ENCODE data around the gene CRAMP1.

Gene CRAMP1

DNA sequence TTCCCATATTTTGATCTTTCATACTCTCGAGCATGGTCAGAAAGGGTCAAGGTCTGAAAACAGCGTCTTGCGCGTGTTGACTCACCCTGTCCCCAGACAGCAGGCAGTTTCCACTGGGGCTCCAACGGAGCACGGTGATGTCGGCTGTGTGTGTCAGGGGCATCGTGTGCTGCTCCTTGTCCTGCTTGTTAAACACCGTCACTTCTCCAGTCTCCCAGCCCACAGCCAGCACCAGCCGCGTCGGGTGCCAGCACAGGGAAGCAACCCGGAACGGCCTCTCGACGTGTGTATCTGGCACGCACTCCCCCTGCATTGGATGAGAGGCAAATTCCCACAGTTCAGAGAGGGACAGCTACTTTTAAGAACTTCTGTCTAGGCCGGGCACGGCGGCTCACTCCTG lies 9.9 kb upstream of the CRAMP1 start:
- DNase-seq: no peak

DNA sequence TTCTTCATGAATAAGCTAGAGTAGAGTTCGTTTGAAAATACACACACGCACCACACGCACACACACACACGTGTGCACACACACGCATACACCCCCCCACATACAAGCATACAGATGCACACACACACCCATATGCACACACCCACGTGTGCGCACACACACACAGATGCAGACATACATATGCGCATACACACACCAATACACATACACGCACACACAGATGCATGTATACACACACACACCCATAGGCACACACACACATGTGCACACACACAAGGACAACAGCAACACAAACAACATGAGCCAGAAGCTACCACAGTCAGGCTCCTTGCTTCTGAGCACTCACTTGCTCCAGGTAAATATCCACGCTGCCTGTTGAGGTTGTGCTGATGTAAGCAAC lies 5.4 kb upstream of the CRAMP1 start:
- DNase-seq: no peak

GRCh38 chr16:1607971-1608370 lies 4.2 kb upstream of the CRAMP1 start:
- DNase-seq: no peak

DNA sequence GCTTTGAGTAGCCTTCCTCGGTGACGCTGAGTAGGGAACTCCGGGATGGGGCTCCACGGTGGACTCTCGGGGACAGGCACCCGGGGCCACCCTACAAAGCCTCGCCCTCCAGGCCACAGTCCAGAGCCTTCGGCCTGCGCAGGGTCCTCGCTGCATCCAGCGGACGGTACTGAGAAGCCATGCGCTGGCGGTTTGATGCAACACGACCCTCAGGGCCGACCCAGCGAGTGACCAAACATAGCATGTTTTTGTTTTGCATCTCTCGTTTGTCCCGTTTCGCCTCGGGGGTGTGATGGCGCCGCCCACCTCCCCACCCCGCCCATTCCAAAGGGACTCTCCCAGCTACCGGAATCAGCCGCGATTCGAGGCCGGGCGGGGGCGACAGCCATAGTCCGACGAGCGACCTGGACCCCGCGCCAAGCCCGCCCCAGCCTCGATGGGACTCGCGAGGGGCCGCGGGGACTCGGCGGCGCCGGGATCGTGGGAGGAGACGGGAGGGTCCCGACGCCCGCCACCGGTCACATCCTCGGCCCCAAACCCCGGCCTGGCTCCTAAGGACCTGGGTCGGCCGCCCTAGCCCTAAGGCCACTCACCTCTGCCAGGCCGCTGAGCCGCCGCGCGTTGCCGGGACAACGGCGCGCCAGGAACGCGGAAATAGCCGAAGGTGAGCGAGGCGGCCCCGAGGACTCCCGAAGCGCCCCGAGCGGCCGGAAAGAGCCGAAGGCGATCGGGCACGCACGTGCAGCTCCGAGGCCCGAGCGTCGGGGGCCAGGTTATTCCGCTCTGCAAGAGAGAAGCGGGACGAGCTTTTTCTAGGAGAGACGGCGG lies 1.9 kb upstream of the CRAMP1 start:
- DNase-seq: peak; percentile 88

GRCh38 chr16:1610899-1611632 lies 1.1 kb upstream of the CRAMP1 start:
- DNase-seq: no peak

DNA sequence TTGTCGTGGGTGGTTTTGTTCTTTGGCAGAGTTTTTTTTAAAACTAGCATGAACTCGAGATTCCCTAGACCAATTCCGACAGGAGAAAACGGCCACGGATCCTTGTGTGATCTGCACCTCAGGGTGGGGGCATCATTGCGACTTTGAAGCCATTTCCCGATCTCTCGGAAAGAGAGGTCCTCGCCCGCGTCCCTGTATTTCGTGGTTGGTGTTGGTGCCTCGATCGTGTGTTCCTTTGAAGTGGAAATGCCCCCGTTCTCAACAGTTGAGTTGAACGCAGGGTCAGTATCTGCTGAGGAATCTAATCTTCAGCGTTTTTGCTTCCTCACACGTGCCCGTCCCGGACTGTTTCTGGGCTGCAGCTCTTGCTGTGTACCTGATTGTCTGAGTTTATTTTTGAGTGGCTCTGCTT lies 1.1 kb downstream of the CRAMP1 start:
- DNase-seq: no peak

GRCh38 chr16:1613728-1614455 lies 1.7 kb downstream of the CRAMP1 start:
- no peak for DNase-seq

GRCh38 chr16:1614456-1615102 lies 2.4 kb downstream of the CRAMP1 start:
- DNase-seq: no peak

DNA sequence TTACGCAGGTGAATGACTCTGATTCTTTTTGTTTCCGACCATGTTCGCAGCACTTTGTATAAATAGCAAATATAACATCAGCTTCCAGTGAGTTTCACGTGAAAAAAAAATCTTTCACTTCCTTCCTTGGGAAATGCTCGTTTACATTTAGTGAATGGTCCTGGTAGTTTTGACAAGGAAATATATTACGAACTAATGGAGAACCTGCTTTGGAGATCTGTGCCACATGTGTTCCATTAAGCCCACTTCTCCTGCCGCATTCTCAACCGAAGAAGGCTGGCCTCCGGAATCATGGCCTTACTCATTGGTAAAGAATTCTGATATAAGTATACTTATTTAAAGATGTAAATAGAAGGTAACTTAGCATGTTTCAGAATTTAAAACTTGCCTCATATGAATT lies 3.6 kb downstream of the CRAMP1 start:
- DNase-seq: no peak

DNA sequence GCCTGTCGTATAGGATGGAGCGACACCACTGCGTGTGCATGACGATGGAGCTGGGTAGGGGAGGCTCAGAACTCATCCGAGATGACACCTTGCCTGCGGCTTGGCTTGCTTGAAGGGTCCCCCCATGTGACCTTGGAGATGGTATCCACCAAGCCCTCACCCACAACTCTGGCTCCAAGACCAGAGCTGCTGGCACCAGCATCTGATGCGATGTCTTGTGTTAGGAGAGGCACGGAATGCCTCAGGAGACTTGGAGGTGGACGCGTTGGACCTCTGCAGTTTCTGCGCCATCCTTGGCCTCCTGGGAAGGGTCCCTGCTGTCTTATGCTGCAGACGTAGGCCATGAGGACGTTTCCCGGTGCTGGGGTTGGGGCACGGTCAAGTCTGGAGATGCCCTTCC lies 7.8 kb downstream of the CRAMP1 start:
- no peak for DNase-seq

DNA sequence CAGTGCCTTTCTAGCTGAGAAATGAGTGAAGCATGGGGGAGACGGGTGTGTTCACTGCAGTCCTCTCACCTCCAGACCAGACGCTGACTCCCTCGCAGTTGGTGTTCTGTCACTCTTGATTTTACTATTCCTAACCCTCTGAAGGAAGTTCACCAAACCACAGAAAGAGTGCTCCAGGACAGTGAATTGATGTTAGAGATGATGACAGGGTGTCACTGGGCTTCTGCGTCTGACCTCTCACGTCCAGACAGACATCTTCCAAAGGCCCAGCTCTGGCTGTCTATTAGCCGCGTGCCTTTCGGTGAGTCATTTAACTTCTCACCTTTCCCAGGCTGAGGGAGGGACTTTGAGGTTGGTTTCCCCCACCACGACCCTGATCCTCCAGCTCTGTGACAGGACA lies 8.2 kb downstream of the CRAMP1 start:
- DNase-seq: no peak

DNA sequence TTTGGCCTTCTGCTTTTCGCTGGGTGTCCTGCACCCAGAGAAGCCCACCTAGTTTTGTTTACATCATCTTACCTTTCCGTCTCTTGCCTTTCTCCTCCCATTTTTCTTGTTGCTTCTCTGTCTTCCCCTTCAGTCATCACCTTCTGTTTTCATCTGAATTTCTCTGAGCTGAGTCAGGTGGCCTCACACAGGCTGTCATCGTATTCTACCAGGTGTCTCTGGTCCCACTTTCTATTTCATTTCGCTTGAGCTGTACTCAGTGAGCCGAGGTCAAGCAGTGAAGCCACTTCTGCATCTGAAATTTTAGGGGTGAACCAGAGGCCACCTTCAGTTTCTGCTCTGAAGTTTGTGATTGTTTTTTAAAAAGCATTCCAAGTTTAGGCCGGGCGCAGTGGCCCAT lies 9.7 kb downstream of the CRAMP1 start:
- DNase-seq: no peak

- DNase-seq: no peak
Measured at GRCh38 chr16:1626327-1626726, 14.2 kb downstream of the CRAMP1 start.

- no peak for DNase-seq
Measured at GRCh38 chr16:1626776-1627175, 14.6 kb downstream of the CRAMP1 start.

- no peak for DNase-seq
Measured at GRCh38 chr16:1630450-1631213, 18.5 kb downstream of the CRAMP1 start.

DNA sequence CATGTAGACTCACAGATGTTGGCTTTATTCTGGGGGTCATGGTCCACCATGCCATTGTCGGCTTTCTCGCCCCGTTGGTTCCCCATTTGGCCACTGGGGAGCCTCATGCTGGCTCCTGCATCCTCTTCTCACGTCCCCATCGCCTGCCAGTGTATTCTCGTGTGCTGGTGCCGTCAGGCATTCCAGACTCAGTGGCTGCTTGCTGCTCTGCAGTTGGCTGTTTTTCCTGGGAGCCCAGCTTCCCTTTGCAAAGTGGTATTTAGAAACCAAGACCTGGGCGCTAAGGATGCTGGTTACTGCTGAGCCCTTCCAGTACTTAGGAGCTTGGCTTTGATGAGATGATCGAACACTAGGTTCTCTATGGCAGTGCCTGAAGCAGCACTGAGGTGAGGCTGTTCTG lies 19.1 kb downstream of the CRAMP1 start:
- DNase-seq: no peak

GRCh38 chr16:1631931-1632637 lies 19.9 kb downstream of the CRAMP1 start:
- no peak for DNase-seq

DNA sequence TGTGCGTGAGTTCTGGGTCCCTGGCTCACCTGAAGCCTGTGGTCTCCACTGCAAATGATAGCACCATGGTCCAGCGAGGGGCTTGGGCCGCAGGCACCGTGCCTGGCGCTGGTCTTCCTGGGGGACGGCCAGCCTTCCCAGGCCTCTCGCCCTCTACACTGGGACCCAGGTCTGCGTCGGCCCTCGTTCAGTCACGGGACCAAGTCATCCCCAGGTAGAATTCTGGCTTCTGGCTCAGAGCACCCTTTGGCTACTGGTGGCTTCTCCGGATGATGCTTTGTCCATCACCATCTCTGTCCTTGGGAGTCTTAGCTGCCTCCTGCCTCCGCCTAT lies 20.4 kb downstream of the CRAMP1 start:
- no peak for DNase-seq

DNA sequence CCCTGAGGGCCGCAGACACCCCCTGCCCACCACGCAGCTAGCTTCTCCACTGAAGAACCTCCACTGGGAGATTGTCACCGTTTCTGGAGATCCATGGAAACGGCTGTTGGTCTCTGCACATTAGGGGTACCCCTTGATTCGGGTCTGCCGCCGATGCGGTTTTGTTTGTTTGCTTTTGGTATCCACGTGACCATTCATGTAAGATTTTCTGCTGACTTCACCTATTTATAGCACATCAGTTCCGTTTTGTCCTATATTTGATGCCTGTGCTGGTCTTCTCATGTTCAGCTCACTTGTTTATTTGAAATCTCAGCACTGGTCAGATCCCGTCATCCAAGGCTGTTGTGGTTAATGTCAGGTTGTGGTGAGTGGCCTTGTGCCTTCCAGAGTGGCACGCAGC lies 21.1 kb downstream of the CRAMP1 start:
- DNase-seq: no peak

GRCh38 chr16:1634541-1634940 lies 22.4 kb downstream of the CRAMP1 start:
- no peak for DNase-seq

DNA sequence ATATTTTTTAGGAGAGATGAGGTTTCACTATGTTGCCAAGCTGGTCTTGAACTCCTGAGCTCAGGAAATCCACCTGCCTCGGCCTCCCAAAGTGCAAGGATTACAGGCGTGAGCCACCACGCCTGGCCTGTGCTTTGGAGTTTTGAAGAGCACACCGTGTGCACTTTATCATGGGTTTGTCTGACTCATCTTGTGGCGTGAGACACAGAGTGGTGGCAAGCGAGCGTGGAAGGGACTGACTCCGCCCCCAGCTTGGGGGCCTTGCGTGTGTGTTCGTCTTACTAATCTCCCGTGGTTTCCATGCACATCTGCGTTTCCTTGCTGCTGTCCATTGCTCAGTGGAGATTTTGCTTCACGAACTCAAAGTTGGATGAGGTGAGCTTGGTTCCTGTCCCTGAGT lies 22.9 kb downstream of the CRAMP1 start:
- DNase-seq: no peak

DNA sequence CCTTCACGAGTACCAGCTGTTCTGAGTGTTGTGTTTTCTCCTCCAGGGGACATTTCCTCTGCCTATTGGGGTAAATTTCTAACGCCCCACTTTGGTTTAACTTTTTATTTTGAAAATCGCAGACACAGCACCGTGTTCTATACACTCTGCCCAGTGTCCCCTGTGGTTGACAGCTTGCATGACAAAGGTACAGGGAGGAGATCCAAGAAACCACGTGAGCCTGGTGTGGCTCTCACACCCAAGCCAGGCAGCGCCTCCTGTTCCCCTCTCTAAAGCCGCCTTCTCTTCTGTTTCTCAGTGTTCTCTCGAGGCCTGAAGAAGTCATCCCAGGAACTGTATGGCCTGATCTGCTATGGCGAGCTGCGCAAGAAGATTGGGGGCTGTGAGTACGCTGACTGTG lies 25.4 kb downstream of the CRAMP1 start:
- no peak for DNase-seq
